ENCODE results near the gene ABI2. TPM values are rescaled to one million over a fixed set of nuclear protein-coding genes. Genes with fewer than 3 reads are reported as not detected.
"Not testable (repeated sequence)": the region's sequence is repeated elsewhere in the genome, so short reads cannot be mapped to it uniquely, and the experiment has no call there.

The ABI2 gene
- polyA plus RNA-seq, 1 of the 3 experiments (the other 2 are of a cell fraction) = 51.5 TPM

- TF ChIP-seq, protein P1, sequence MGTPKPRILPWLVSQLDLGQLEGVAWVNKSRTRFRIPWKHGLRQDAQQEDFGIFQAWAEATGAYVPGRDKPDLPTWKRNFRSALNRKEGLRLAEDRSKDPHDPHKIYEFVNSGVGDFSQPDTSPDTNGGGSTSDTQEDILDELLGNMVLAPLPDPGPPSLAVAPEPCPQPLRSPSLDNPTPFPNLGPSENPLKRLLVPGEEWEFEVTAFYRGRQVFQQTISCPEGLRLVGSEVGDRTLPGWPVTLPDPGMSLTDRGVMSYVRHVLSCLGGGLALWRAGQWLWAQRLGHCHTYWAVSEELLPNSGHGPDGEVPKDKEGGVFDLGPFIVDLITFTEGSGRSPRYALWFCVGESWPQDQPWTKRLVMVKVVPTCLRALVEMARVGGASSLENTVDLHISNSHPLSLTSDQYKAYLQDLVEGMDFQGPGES (IDR thresholded peaks at IDR 0.05; ENCODE audit: low read depth, low read length) = no peak
- TF ChIP-seq, protein P2, sequence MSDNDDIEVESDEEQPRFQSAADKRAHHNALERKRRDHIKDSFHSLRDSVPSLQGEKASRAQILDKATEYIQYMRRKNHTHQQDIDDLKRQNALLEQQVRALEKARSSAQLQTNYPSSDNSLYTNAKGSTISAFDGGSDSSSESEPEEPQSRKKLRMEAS (IDR thresholded peaks at IDR 0.05; ENCODE audit: low read depth) = no peak
Measured at GRCh38 chr2:203282101-203282500, 46.1 kb upstream of the ABI2 start (continued).

DNA sequence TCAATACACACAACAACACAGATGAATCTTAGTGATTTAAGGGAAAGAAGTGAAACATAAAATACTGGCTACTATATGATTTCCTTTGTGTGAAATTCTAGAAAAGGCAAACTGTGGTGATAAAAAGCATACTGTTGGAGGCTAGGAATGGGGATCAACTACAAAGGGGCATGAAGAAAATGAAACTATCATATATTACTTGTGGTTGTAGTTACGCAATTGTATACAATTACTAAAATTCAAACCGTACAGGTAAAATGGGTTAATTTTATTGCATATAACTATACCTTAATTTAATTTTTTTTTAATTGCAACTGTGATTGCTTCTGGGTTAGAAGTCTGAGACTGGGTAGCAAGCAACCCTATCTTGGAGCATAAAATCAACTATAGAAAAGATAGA, 41.7 kb upstream of the ABI2 start:
- peaks cover 13 to 78% of the 10 kb centered on the region in 2 experiments for H3K36me3 ChIP-seq (replicated peaks in 1 of 2; ENCODE audit: control insufficient read depth in 1 of 2, insufficient read depth in 2 of 2, low read length in 1 of 2)
- CTCF ChIA-PET = no interaction called here
- no peak overlapping the region for H3K9ac ChIP-seq
- no peak overlapping the region for H2AFZ ChIP-seq (ENCODE audit: low read depth)
- no peaks in the 10 kb centered on the region for H3K9me3 ChIP-seq
- H3F3A ChIP-seq (replicated peaks; ENCODE audit: insufficient read depth) = peaks cover 7% of the 10 kb centered on the region
- H3K27ac ChIP-seq (ENCODE audit: low read depth in 2 of 2, low read length in 1 of 2) = no peak overlapping the region
- no peak for DNase-seq
- H4K20me1 ChIP-seq (ENCODE audit: insufficient read depth) = no peaks in the 10 kb centered on the region
- H3K4me1 ChIP-seq (ENCODE audit: control insufficient read depth in 1 of 2, insufficient read depth in 2 of 2, low read depth in 1 of 2, low read length in 1 of 2) = no peaks in the 10 kb centered on the region
- H3K27me3 ChIP-seq (ENCODE audit: insufficient read depth) = no peaks in the 10 kb centered on the region
- H3K4me2 ChIP-seq = no peak overlapping the region
- POLR2A ChIA-PET = no interaction called here
- 96% methylated on average over 2 of the region's 2 CpGs for WGBS (ENCODE audit: low lambda C conversion rate)
- no peak overlapping the region for H3K4me3 ChIP-seq (ENCODE audit: low read depth in 2 of 2, low read length in 1 of 2)
- peaks cover 2% of the 10 kb centered on the region for H3K79me2 ChIP-seq (ENCODE audit: insufficient read depth)
- no peaks in the 10 kb centered on the region for H3K9me2 ChIP-seq
- TF ChIP-seq RCOR1 (IDR thresholded peaks at IDR 0.05; ENCODE audit: low read length) = no peak

GRCh38 chr2:203301667-203302066, 26.5 kb upstream of the ABI2 start:
- CTCF ChIA-PET = no interaction called here

DNA sequence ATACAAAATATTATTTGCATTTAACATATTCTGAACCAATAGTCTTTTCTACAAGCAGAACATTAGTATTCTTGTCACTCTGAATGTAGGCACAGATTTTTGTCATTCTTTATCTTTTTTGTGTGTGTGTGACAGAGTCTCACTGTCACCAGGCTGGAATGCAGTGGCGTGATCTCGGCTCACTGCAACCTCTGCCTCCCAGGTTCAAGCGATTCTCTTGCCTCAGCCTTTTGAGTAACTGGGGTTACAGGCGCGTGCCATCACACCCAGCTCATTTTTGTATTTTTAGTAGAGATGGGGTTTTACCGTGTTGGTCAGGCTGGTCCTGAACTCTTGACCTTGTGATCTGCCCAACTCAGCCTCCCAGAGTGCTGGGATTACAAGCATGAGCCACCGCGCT, 25.6 kb upstream of the ABI2 start:
- WGBS (ENCODE audit: low lambda C conversion rate) = 97% methylated on average over 8 of the region's 8 CpGs
- H3K27me3 ChIP-seq (ENCODE audit: insufficient read depth); DNase-seq; CTCF ChIA-PET; H2AFZ ChIP-seq (ENCODE audit: low read depth); H3K4me3 ChIP-seq (ENCODE audit: low read depth in 2 of 2, low read length in 1 of 2); H4K20me1 ChIP-seq (ENCODE audit: insufficient read depth); H3K79me2 ChIP-seq (ENCODE audit: insufficient read depth); H3K9me3 ChIP-seq; H3K9ac ChIP-seq; H3K4me1 ChIP-seq (ENCODE audit: control insufficient read depth in 1 of 2, insufficient read depth in 2 of 2, low read depth in 1 of 2, low read length in 1 of 2); H3K4me2 ChIP-seq; H3F3A ChIP-seq (replicated peaks; ENCODE audit: insufficient read depth); POLR2A ChIA-PET; H3K27ac ChIP-seq (ENCODE audit: low read depth in 2 of 2, low read length in 1 of 2); H3K9me2 ChIP-seq: not testable (repeated sequence)
- H3K36me3 ChIP-seq (replicated peaks in 1 of 2; ENCODE audit: control insufficient read depth in 1 of 2, insufficient read depth in 2 of 2, low read length in 1 of 2) = peaks cover 0 to 14% of the 10 kb centered on the region in 2 experiments

More at GRCh38 chr2:203301667-203302066, 26.5 kb upstream of the ABI2 start:
- Histone ChIP-seq H3K36me3 (replicated peaks in 1 of 2; ENCODE audit: control insufficient read depth in 1 of 2, insufficient read depth in 2 of 2, low read length in 1 of 2) (peaks cover 3 to 17% of the 10 kb centered on the region in 2 experiments), H3K4me1 (ENCODE audit: control insufficient read depth in 1 of 2, insufficient read depth in 2 of 2, low read depth in 1 of 2, low read length in 1 of 2) (no peaks in the 10 kb centered on the region), H3K9ac (no peak overlapping the region), H2AFZ (ENCODE audit: low read depth) (no peak overlapping the region), H3K79me2 (ENCODE audit: insufficient read depth) (no peaks in the 10 kb centered on the region), H4K20me1 (ENCODE audit: insufficient read depth) (no peaks in the 10 kb centered on the region), H3K27ac (ENCODE audit: low read depth in 2 of 2, low read length in 1 of 2) (no peak overlapping the region), H3K9me3 (no peaks in the 10 kb centered on the region), H3K27me3 (ENCODE audit: insufficient read depth) (no peaks in the 10 kb centered on the region), H3K9me2 (no peaks in the 10 kb centered on the region), H3K4me2 (no peak overlapping the region), H3K4me3 (ENCODE audit: low read depth in 2 of 2, low read length in 1 of 2) (no peak overlapping the region), H3F3A (replicated peaks; ENCODE audit: insufficient read depth) (no peaks in the 10 kb centered on the region)
- POLR2A ChIA-PET = interaction anchor here (0.5 to 0.6 kb wide), 3 partner anchors 14 to 846 kb away, joined by 3 to 4 read pairs (median 4); no protein-coding TSS in a partner anchor
- 99% methylated on average over 3 of the region's 3 CpGs for WGBS (ENCODE audit: low lambda C conversion rate)
- TF ChIP-seq TEAD4 (IDR thresholded peaks at IDR 0.05; ENCODE audit: borderline replicate concordance, insufficient read depth) (no peak), RFX5 (IDR thresholded peaks at IDR 0.05; ENCODE audit: low read length) (no peak), JUND (IDR thresholded peaks at IDR 0.05) (no peak), NFIC (IDR thresholded peaks at IDR 0.05; ENCODE audit: borderline replicate concordance) (no peak), YY1 (IDR thresholded peaks at IDR 0.05; ENCODE audit: low read depth) (no peak), TAF1 (IDR thresholded peaks at IDR 0.05; ENCODE audit: borderline replicate concordance, low read depth, low read length) (no peak), GABPA (IDR thresholded peaks at IDR 0.05; ENCODE audit: low read depth) (no peak), FOXM1 (IDR thresholded peaks at IDR 0.05; ENCODE audit: low read depth) (no peak), SMC3 (IDR thresholded peaks at IDR 0.05; ENCODE audit: low read depth, low read length) (no peak)
- TF ChIP-seq, protein P3, sequence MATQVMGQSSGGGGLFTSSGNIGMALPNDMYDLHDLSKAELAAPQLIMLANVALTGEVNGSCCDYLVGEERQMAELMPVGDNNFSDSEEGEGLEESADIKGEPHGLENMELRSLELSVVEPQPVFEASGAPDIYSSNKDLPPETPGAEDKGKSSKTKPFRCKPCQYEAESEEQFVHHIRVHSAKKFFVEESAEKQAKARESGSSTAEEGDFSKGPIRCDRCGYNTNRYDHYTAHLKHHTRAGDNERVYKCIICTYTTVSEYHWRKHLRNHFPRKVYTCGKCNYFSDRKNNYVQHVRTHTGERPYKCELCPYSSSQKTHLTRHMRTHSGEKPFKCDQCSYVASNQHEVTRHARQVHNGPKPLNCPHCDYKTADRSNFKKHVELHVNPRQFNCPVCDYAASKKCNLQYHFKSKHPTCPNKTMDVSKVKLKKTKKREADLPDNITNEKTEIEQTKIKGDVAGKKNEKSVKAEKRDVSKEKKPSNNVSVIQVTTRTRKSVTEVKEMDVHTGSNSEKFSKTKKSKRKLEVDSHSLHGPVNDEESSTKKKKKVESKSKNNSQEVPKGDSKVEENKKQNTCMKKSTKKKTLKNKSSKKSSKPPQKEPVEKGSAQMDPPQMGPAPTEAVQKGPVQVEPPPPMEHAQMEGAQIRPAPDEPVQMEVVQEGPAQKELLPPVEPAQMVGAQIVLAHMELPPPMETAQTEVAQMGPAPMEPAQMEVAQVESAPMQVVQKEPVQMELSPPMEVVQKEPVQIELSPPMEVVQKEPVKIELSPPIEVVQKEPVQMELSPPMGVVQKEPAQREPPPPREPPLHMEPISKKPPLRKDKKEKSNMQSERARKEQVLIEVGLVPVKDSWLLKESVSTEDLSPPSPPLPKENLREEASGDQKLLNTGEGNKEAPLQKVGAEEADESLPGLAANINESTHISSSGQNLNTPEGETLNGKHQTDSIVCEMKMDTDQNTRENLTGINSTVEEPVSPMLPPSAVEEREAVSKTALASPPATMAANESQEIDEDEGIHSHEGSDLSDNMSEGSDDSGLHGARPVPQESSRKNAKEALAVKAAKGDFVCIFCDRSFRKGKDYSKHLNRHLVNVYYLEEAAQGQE (IDR thresholded peaks at IDR 0.05; ENCODE audit: low read depth, low read length) = no peak
- TF ChIP-seq, protein P4, sequence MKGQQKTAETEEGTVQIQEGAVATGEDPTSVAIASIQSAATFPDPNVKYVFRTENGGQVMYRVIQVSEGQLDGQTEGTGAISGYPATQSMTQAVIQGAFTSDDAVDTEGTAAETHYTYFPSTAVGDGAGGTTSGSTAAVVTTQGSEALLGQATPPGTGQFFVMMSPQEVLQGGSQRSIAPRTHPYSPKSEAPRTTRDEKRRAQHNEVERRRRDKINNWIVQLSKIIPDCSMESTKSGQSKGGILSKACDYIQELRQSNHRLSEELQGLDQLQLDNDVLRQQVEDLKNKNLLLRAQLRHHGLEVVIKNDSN (IDR thresholded peaks at IDR 0.05; ENCODE audit: borderline replicate concordance, low read depth) = no peak
- TF ChIP-seq, protein P5, sequence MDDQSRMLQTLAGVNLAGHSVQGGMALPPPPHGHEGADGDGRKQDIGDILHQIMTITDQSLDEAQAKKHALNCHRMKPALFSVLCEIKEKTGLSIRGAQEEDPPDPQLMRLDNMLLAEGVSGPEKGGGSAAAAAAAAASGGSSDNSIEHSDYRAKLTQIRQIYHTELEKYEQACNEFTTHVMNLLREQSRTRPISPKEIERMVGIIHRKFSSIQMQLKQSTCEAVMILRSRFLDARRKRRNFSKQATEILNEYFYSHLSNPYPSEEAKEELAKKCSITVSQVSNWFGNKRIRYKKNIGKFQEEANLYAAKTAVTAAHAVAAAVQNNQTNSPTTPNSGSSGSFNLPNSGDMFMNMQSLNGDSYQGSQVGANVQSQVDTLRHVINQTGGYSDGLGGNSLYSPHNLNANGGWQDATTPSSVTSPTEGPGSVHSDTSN (IDR thresholded peaks at IDR 0.05) = no peak
- no peak for DNase-seq
